GM12865 (cell line): ENCODE results near the gene CADM1.

Experiments
- DNase-seq: peaks from one replicate; pipeline ENCODE4 v3.0.0; 2010; ENCODE audit warnings: low read depth
- H3K4me3 ChIP-seq: 2 replicates; pipeline ENCODE4 v1.5.1; 2011; ENCODE audit warnings: mild to moderate bottlenecking, low read depth, low read length, control low read depth
- CTCF ChIP-seq: IDR thresholded peaks from 2 replicates; pipeline ENCODE4 v1.5.1; 2011; ENCODE audit warnings: low read length, control low read depth, low read depth, inconsistent platforms; ENCODE audit not compliant: insufficient read depth; ENCODE audit errors: missing control alignments

Gene CADM1

GRCh38 chr11:115154355-115154736, 349.9 kb downstream of the CADM1 start:
- no peak for DNase-seq
- TF ChIP-seq CTCF, result no peak
- H3K4me3 ChIP-seq, result no peak overlapping the region

GRCh38 chr11:115153731-115154354, 350.4 kb downstream of the CADM1 start:
- no peak overlapping the region for H3K4me3 ChIP-seq
- no peak for TF ChIP-seq CTCF
- DNase-seq, result no peak

- H3K4me3 ChIP-seq, result no peak overlapping the region
- no peak for TF ChIP-seq CTCF
- DNase-seq, result no peak
Measured at GRCh38 chr11:115153135-115153534, 351.1 kb downstream of the CADM1 start.

GRCh38 chr11:115151010-115151409, 353.2 kb downstream of the CADM1 start:
- TF ChIP-seq CTCF, result no peak
- no peak overlapping the region for H3K4me3 ChIP-seq
- no peak for DNase-seq

GRCh38 chr11:115148691-115149090, 355.5 kb downstream of the CADM1 start:
- no peak overlapping the region for H3K4me3 ChIP-seq
- no peak for DNase-seq
- no peak for TF ChIP-seq CTCF

DNA sequence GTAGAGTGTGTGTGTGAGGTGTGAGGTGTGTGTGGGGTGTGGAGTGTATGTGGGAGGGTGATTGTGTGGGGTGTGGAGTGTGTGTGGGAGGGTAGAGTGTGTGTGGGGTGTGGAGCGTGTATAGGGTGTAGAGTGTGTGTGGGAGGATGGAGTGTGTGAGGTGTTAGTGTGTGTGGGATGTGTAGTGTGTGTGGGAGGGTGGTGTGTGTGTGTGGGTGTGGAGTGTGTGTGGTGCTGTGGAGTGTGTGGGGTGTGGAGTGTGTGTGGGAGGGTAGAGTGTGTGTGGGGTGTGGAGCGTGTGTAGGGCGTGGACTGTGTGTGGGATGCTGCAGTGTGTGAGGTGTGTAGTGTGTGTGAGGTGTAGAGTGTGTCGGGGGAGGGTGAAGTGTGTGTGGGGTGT, 356.1 kb downstream of the CADM1 start:
- no peak for TF ChIP-seq CTCF
- H3K4me3 ChIP-seq, result no peak overlapping the region

DNA sequence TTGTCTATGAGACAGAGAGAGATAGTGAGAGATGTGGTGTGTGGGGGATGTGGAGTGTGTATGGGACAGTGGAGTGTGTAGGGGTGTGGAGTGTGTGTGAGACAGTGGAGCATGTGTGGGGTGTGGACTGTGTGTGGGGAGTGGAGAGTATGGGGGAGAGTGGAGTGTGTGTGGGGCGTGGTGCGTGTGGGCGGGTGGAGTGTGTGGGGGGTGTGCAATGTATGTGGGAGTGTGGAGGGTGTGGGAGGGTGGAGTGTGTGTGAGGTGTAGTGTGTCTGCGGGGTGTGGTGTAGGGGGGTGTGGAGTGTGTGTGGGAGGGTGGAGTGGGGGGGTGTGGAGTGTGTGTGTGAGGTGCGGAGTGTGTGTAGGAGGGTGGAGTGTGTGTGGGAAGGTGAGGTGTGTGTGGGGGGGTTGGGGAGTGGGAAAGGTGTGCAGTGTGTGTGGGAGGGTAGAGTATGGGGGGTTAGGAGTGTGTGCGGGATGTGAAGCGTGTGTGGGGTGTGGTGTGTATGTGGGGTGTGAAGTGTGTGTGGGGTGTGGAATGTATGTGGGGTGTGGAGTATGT, 356.9 kb downstream of the CADM1 start:
- DNase-seq, result no peak
- no peak for TF ChIP-seq CTCF
- no peak overlapping the region for H3K4me3 ChIP-seq

More for the DNA sequence above, 356.1 kb downstream of the CADM1 start:
- no peak for DNase-seq
